IMR-90 (cell line): ENCODE results near the gene GNG2. TPM values are rescaled to one million over a fixed set of nuclear protein-coding genes. Genes with fewer than 3 reads are reported as not detected.

Experiments
- ATAC-seq: fragments of 200-7000 bp; cut with Tn5 transposase; 2 replicates; pipeline ENCODE4 v1.9.1; 2020; ENCODE audit warnings: low read depth, mild to moderate bottlenecking, moderate library complexity
- BruUV-seq: library from RNA; stranded (reverse); fragments of 400-500 nt; replicated peaks from 2 replicates; lab custom pipeline; 2021; lab: Mats Ljungman, UMichigan
- CTCF ChIA-PET: fragments of 300-600 bp; formaldehyde crosslinking; extraction: SDS; loops from one replicate; lab custom pipeline; 2021; ENCODE audit warnings: antibody characterized with exemption; lab: Yijun Ruan, JAX
- POLR2A ChIA-PET: fragments of 300-600 bp; sonication (Branson Sonifier 250); formaldehyde crosslinking; loops from one replicate; lab custom pipeline; 2022; ENCODE audit warnings: antibody characterized with exemption; ENCODE audit not compliant: unreplicated experiment; lab: Charles Lee
- DNase-seq: peaks from one replicate; pipeline ENCODE4 v3.0.0; 2013
- H2AFZ ChIP-seq: replicated peaks from 2 replicates; pipeline ENCODE3; 2013; ENCODE audit warnings: low read length, mild to moderate bottlenecking; ENCODE audit not compliant: poor library complexity
- H2AK5ac ChIP-seq: 2 replicates; pipeline ENCODE4 v1.6.1; 2013; ENCODE audit warnings: low read depth, low read length, inconsistent platforms
- H2AK9ac ChIP-seq: replicated peaks from 2 replicates; pipeline ENCODE3; 2013; ENCODE audit warnings: mild to moderate bottlenecking, low read depth, low read length, moderate library complexity; ENCODE audit not compliant: poor library complexity
- H2BK120ac ChIP-seq: 2 replicates; pipeline ENCODE4 v1.6.1; 2013; ENCODE audit warnings: low read depth, low read length, inconsistent platforms
- H2BK15ac ChIP-seq: 3 replicates; pipeline ENCODE4 v1.6.1; 2013; ENCODE audit warnings: low read depth, low read length, inconsistent platforms
- H2BK20ac ChIP-seq: 2 replicates; pipeline ENCODE4 v1.6.1; 2013; ENCODE audit warnings: low read depth, mild to moderate bottlenecking, inconsistent platforms, low read length, moderate library complexity
- H2BK5ac ChIP-seq: 2 replicates; pipeline ENCODE4 v1.6.1; 2013; ENCODE audit warnings: mild to moderate bottlenecking, low read depth, low read length, inconsistent platforms; ENCODE audit not compliant: poor library complexity, severe bottlenecking
- H3K14ac ChIP-seq: replicated peaks from 2 replicates; pipeline ENCODE4 v1.6.1; 2013; ENCODE audit warnings: low read depth, low read length, inconsistent platforms
- H3K18ac ChIP-seq: 2 replicates; pipeline ENCODE4 v1.6.1; 2013; ENCODE audit warnings: low read depth, low read length, control low read depth
- H3K23ac ChIP-seq: 2 replicates; pipeline ENCODE4 v1.6.1; 2013; ENCODE audit warnings: low read depth, low read length, inconsistent platforms
- H3K27ac ChIP-seq: 2 replicates; pipeline ENCODE4 v1.5.1; 2013; ENCODE audit warnings: mild to moderate bottlenecking, control low read depth, low read length; ENCODE audit not compliant: insufficient read depth
- H3K27me3 ChIP-seq: 2 replicates; pipeline ENCODE4 v1.6.1; 2013; ENCODE audit warnings: low read length; ENCODE audit not compliant: control insufficient read depth, insufficient read depth
- H3K36me3 ChIP-seq: 2 replicates; pipeline ENCODE4 v1.6.1; 2013; ENCODE audit warnings: low read length, mixed read lengths; ENCODE audit not compliant: control insufficient read depth, insufficient read depth
- H3K4ac ChIP-seq: 2 replicates; pipeline ENCODE4 v1.6.1; 2013; ENCODE audit warnings: low read depth, low read length, inconsistent platforms
- H3K4me1 ChIP-seq: 2 replicates; pipeline ENCODE4 v1.6.1; 2013; ENCODE audit warnings: low read length, mixed read lengths; ENCODE audit not compliant: control insufficient read depth, insufficient read depth
- H3K4me2 ChIP-seq: 2 replicates; pipeline ENCODE4 v1.6.1; 2013; ENCODE audit warnings: low read depth, mild to moderate bottlenecking, control low read depth, low read length, moderate library complexity
- H3K4me3 ChIP-seq: 2 replicates; pipeline ENCODE4 v1.5.1; 2013; ENCODE audit warnings: low read depth, mild to moderate bottlenecking, control low read depth, low read length, moderate library complexity; ENCODE audit not compliant: insufficient read depth
- H3K56ac ChIP-seq: 2 replicates; pipeline ENCODE4 v1.6.1; 2013; ENCODE audit warnings: low read length, inconsistent platforms; ENCODE audit not compliant: insufficient read depth; ENCODE audit errors: extremely low read depth
- H3K79me1 ChIP-seq, 2 experiments: 2 replicates each; pipeline ENCODE4 v1.6.1; 2013; ENCODE audit warnings: low read length in 2 of 2, inconsistent platforms in 1 of 2, low read depth in 1 of 2
- H3K9ac ChIP-seq: 2 replicates; pipeline ENCODE4 v1.6.1; 2013; ENCODE audit warnings: low read depth, low read length, control low read depth
- H3K9me1 ChIP-seq: 2 replicates; pipeline ENCODE4 v1.6.1; 2013; ENCODE audit warnings: low read length, inconsistent platforms; ENCODE audit not compliant: insufficient read depth
- H3K9me3 ChIP-seq: 2 replicates; pipeline ENCODE4 v1.6.1; 2013; ENCODE audit warnings: low read length; ENCODE audit not compliant: control insufficient read depth, insufficient read depth
- H4K20me1 ChIP-seq: 2 replicates; pipeline ENCODE4 v1.6.1; 2013; ENCODE audit warnings: low read length, inconsistent platforms; ENCODE audit not compliant: insufficient read depth
- H4K5ac ChIP-seq: 2 replicates; pipeline ENCODE4 v1.6.1; 2013; ENCODE audit warnings: mild to moderate bottlenecking, low read depth, low read length, control low read depth
- H4K8ac ChIP-seq, 2 experiments: 2 replicates each; pipeline ENCODE4 v1.6.1; 2013; ENCODE audit warnings: low read depth in 2 of 2, low read length in 2 of 2, control low read depth in 1 of 2, inconsistent platforms in 1 of 2
- H4K91ac ChIP-seq: 2 replicates; pipeline ENCODE4 v1.6.1; 2013; ENCODE audit warnings: low read depth, low read length, inconsistent platforms; ENCODE audit not compliant: insufficient read depth
- BHLHE40 ChIP-seq: fragments of 150-350 bp; IDR thresholded peaks from 2 replicates; pipeline ENCODE4 v1.6.1; 2016; ENCODE audit warnings: mild to moderate bottlenecking, low read depth, low read length
- CEBPB ChIP-seq: IDR thresholded peaks from 2 replicates; pipeline ENCODE4 v1.6.1; 2012; ENCODE audit warnings: low read depth, low read length, improper control_type of control experiment
- CHD1 ChIP-seq: IDR thresholded peaks from 2 replicates; pipeline ENCODE4 v1.6.1; 2012; ENCODE audit warnings: low read depth, low read length, improper control_type of control experiment
- FOS ChIP-seq: fragments of 150-350 bp; IDR thresholded peaks from 2 replicates; pipeline ENCODE4 v1.6.1; 2016; ENCODE audit warnings: low read depth, low read length
- MAZ ChIP-seq: IDR thresholded peaks from 2 replicates; pipeline ENCODE4 v1.6.1; 2012; ENCODE audit warnings: low read depth, mild to moderate bottlenecking, low read length, improper control_type of control experiment, moderate library complexity, borderline replicate concordance
- MXI1 ChIP-seq: IDR thresholded peaks from 2 replicates; pipeline ENCODE4 v1.6.1; 2012; ENCODE audit warnings: low read depth, mild to moderate bottlenecking, low read length, moderate library complexity, borderline replicate concordance
- NFE2L2 ChIP-seq: fragments of 150-350 bp; IDR thresholded peaks from 2 replicates; pipeline ENCODE4 v1.6.1; 2016; ENCODE audit warnings: low read depth, mild to moderate bottlenecking, low read length
- POLR2A ChIP-seq: IDR thresholded peaks from 2 replicates; pipeline ENCODE4 v1.6.1; 2012; ENCODE audit warnings: mild to moderate bottlenecking, low read depth, low read length
- SMC3 ChIP-seq: fragments of 150-350 bp; IDR thresholded peaks from 2 replicates; pipeline ENCODE4 v1.6.1; 2016; ENCODE audit warnings: low read depth, mild to moderate bottlenecking, antibody characterized with exemption, low read length, moderate library complexity
- WGBS, 2 experiments: methylation state at CpG; one replicate each; pipeline versions ENCODE4 v1.1.5 to v1.1.7; 2013; ENCODE audit warnings: missing lambda C conversion rate in 2 of 2; ENCODE audit not compliant: insufficient read length in 1 of 2; ENCODE audit errors: extremely low coverage in 2 of 2; 5-methylcytosine and 5-hydroxymethylcytosine counted together
- dilution Hi-C: fragments of 300-500 bp; cut with HindIII; formaldehyde crosslinking; loops from one replicate; pipeline ENCODE4 v1.14.3; 2018; ENCODE audit warnings: low sequenced_read_pairs; ENCODE audit not compliant: unreplicated experiment
- in situ Hi-C: fragments of 300-500 bp; cut with MboI; formaldehyde crosslinking; loops from 3 replicates; pipeline ENCODE4 v1.14.3; 2019; ENCODE audit warnings: low sequenced_read_pairs, inconsistent platforms, mixed read lengths
- intact Hi-C: fragments of 100-400 bp; cut with micrococcal nuclease; formaldehyde crosslinking; loops from 2 replicates; pipeline ENCODE4 v1.10.0; 2022
- polyA plus RNA-seq, 3 experiments: library from polyadenylated mRNA; depleted of rRNA; stranded (reverse); fragments of >200 nt; gene quantifications; 2 replicates each; pipeline ENCODE4 v1.2.3, GENCODE V29; 2012; ENCODE audit warnings: low replicate concordance in 1 of 3
- total RNA-seq: library from RNA; depleted of rRNA; stranded (reverse); fragments of >200 nt; gene quantifications from 2 replicates; pipeline ENCODE4 v1.2.3, GENCODE V29; 2012

Gene GNG2
- total and polyA plus RNA-seq, 2 of the 4 experiments (the other 2 are of a cell fraction), result 13.1 to 14.6 TPM

DNA sequence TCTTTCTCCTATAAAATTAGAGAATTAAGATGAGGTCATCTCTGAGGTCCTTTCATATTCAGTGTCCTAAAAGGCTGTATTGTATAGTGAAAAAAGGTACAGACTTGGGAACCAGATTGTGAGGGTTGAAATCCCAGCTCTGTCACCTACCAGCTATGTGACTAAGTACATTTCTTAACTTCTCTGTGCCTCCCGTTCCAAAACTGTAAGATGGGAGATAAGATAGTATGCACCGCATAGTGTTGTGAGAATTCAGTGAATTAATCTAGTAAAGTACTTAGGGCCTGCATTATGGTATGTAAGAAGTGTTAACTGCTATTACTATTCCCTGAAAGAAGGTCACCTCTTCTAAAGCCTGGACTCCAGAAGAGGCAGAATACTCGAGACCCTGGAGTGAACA, 60.6 kb downstream of the GNG2 start:
- Histone ChIP-seq H3K36me3 (peaks cover 3% of the 10 kb centered on the region; the same call in 1 of the 2 replicates), H3K9me1 (peaks cover 3% of the 10 kb centered on the region; the same call in 1 of the 2 replicates), H3K56ac (no peak overlapping the region), H3K27me3 (no peaks in the 10 kb centered on the region), H3K23ac (no peak overlapping the region), H3K4ac (no peak overlapping the region), H4K8ac (no peak overlapping the region), H2AK9ac (no peak overlapping the region), H3K18ac (no peak overlapping the region), H3K27ac (no peak overlapping the region), H2BK5ac (no peak overlapping the region), H2BK120ac (no peak overlapping the region), H2AK5ac (no peak overlapping the region), H2AFZ (no peak overlapping the region), H3K4me1 (peaks cover 7% of the 10 kb centered on the region), H2BK15ac (no peak overlapping the region), H2BK20ac (no peak overlapping the region), H3K4me2 (no peak overlapping the region), H3K79me1 (peaks cover 2 to 5% of the 10 kb centered on the region in 2 experiments; a peak in 1 of 4 replicates), H3K9ac (no peak overlapping the region), H4K5ac (no peak overlapping the region), H4K91ac (no peak overlapping the region), H4K20me1 (no peaks in the 10 kb centered on the region), H3K4me3 (no peak overlapping the region), H3K9me3 (no peaks in the 10 kb centered on the region), H3K14ac (no peak overlapping the region)
- WGBS, 2 experiments, result no CpG with 5 or more reads among the region's 3 CpGs
- ATAC-seq (no peak), DNase-seq (no peak)
- intact Hi-C loops (no loop called here), dilution Hi-C loops (no loop called here), in situ Hi-C loops (no loop called here)
- POLR2A ChIA-PET, result no interaction called here
- TF ChIP-seq POLR2A (no peak), CEBPB (no peak), BHLHE40 (no peak), MXI1 (no peak), SMC3 (no peak), CHD1 (no peak), MAZ (no peak), NFE2L2 (no peak), FOS (no peak)
- no TSS peak for BruUV-seq
- CTCF ChIA-PET, result no interaction called here
